GM19438 (cell line): ENCODE results near the gene CFAP141.

Experiments
- ATAC-seq: cut with Tn5 transposase; IDR thresholded peaks from one replicate; pipeline ENCODE4 v1.9.1; 2021; ENCODE audit warnings: low read depth; ENCODE audit not compliant: unreplicated experiment

Gene CFAP141

GRCh38 chr1:154176337-154176736, 29.8 kb downstream of the CFAP141 start:
- ATAC-seq = no peak

GRCh38 chr1:154174654-154175053, 31.5 kb downstream of the CFAP141 start:
- no peak for ATAC-seq

GRCh38 chr1:154171880-154172279, 34.3 kb downstream of the CFAP141 start:
- no peak for ATAC-seq

- no peak for ATAC-seq
These were observed 34.9 kb downstream of the CFAP141 start for GRCh38 chr1:154171223-154171583.

GRCh38 chr1:154170547-154171222, 35.4 kb downstream of the CFAP141 start:
- no peak for ATAC-seq

- ATAC-seq = no peak
These were observed 38.7 kb downstream of the CFAP141 start for GRCh38 chr1:154167461-154167860.

- ATAC-seq = no peak
These were observed 39.9 kb downstream of the CFAP141 start for GRCh38 chr1:154166207-154166606.

GRCh38 chr1:154159554-154159953, 46.6 kb downstream of the CFAP141 start:
- ATAC-seq = no peak

- no peak for ATAC-seq
These were observed 47.6 kb downstream of the CFAP141 start for GRCh38 chr1:154158307-154159125.

- ATAC-seq = no peak
These were observed 48.4 kb downstream of the CFAP141 start for GRCh38 chr1:154157520-154158306.

- ATAC-seq = no peak
These were observed 50.9 kb downstream of the CFAP141 start for GRCh38 chr1:154155251-154155650.

GRCh38 chr1:154154534-154155191, 51.5 kb downstream of the CFAP141 start, which contains the start of gene NUP210L:
Gene NUP210L, minus strand, starts transcription at chr1:154155073.
- ATAC-seq = no peak

- ATAC-seq = no peak
These were observed 52.1 kb downstream of the CFAP141 start for GRCh38 chr1:154154053-154154452.

GRCh38 chr1:154151311-154151710, 54.8 kb downstream of the CFAP141 start:
- no peak for ATAC-seq
